ENCODE data around the gene TNKS2.
"Not testable (repeated sequence)": the region's sequence is repeated elsewhere in the genome, so short reads cannot be mapped to it uniquely, and the experiment has no call there.

The TNKS2 gene

GRCh38 chr10:91797874-91798648 is at the start of gene TNKS2:
TNKS2 (plus strand) TSS chr10:91798426; CDS start chr10:91798691, 265 bp downstream.
- DNase-seq = peak; percentile 18 to 94 (median 85)

DNA sequence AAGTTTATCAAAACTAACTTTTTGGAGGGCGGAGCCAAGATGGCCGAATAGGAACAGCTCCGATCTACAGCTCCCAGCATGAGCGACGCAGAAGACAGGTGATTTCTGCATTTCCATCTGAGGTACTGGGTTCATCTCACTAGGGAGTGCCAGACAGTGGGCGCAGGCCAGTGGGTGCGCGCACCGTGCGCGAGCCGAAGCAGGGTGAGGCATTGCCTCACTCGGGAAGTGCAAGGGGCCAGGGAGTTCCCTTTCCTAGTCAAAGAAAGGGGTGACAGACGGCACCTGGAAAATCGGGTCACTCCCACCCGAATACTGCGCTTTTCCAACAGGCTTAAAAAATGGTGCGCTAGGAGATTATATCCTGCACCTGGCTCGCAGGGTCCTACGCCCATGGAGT is 48.6 kb upstream of the TNKS2 start:
- DNase-seq = not testable (repeated sequence)

DNA sequence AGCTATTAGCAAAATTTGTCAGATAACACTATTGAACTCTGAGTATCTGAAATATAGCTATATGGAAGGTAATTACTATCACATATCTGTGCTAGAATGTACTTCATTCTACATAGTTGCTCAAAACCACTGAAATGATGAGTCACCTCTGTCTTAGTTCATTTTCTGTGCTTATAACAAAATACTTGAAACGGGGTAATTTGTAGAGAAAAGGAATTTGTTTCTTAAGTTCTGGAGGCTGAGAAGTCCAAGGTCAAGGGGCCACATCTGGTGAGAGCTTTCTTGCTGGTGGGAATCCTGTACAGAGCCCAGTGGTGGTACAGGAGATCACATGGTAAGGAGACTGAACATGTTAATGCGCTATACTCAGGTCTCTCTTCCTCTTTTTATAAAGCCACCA is 41.9 kb upstream of the TNKS2 start:
- no peak for DNase-seq

DNA sequence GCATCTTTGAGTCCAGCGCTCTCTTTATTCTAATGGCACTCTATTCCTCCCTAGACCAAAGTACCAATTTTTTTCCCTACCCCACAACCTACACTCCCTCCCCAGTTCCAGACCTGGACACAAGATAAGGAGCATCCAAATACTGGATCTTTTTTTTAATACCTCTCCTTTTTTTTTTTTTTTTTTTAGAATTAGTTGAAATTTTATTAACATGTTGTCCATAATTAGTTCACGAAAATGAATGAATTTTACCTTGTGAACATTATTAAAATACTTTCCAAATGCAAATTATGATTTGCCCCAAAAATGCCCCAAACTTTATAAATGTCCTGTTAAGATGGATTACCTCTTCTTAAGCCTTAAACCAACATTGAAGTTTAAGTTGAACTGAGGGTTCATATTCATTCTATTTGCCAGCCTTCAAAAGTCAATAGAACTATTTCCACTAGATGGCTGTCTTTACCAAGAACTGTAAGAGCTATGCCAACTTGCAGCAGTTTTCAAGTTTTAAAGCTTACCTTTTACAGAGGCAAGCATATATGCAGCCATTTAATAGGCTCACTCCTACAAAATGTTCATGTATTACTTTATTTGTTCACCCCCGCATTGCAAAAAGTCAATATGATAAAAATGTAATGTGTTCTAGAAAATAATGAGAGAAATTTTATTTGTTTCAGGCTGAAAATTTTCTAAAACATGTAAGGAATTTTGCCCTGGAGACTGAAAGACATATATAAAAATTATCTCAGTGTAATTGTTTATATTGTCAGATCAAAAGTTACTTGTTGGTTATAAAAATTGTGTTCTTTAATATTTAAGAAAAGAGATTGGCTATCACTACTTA is 39.7 kb upstream of the TNKS2 start:
- no peak for DNase-seq

GRCh38 chr10:91759581-91759986 is 38.6 kb upstream of the TNKS2 start:
- no peak for DNase-seq

DNA sequence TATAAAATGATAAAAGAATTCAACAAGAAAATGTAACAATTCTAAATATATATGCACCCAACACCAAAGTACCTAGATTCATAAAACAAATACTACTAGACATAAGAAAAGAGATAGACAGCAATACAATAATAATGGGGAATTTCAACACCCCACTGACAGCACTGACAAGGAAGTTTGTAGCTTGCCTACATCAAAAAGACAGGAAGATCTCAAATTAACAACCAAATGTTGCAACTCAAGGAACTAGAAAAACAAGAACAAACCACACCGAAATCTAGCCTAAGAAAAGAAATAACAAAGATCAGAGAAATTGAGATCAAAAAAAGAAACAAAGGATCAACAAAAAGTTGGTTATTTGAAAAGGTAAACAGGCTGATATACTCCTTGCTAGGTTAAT is 36.5 kb upstream of the TNKS2 start:
- no peak for DNase-seq

GRCh38 chr10:91762878-91763277 is 35.3 kb upstream of the TNKS2 start:
- no peak for DNase-seq

DNA sequence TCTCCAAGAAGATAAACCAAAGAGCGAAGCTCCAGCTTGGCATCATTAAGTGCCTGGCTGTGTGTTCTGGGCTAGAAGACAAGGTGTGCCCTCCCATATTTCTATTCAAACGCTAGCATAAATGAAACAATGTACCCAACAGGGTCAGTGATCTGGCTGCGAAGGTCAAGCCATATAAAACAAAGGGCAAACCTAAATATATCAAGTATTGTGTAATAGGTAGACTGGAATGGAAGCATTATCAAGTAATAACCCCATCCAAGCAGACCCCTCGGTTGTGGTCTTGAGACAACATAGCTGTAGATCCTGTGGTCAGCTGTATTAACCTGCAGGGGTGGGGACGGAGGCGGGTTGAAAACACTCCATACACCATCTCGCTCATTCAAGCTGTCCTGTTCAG is 31.6 kb upstream of the TNKS2 start:
- DNase-seq = no peak

- DNase-seq = no peak
Measured at GRCh38 chr10:91768123-91768522, 30.1 kb upstream of the TNKS2 start.

- no peak for DNase-seq
Measured at GRCh38 chr10:91771907-91772306, 26.3 kb upstream of the TNKS2 start.

DNA sequence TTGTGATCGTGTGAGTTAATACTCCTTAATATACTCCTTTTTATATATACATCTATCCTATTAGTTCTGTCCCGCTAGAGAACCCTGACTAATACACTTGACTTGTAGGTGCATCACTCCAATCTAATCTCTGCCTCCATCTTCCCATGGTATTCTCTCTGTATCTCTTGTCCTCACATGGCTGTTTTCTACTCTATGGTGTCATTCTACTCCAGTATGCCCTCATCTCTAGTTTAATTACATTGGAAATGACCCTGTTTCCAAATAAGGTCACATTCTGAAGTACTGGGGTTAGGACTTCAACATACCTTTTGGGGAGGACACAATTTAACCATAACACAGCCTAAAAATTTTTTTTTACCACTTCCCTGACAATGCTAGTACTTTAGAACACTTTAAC is 25.8 kb upstream of the TNKS2 start:
- no peak for DNase-seq

DNA sequence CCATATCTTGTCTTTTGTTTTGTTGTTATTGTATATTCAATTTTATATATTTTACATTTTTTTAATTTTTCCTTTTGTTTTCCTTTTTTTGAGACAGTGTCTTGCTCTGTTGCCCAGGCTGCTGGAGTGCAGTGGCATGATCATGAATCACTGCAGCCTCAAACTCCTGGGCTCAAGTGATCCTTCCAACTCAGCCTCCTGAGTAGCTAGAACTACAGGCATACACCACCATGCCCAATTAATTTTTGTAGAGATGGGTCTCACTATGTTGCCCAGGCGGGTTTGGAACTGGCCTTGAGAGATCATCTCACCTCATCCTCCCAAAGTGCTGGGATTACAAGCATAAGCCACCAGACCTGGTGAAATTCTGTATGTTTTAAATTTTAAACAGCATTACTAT is 25.4 kb upstream of the TNKS2 start:
- DNase-seq = no peak

DNA sequence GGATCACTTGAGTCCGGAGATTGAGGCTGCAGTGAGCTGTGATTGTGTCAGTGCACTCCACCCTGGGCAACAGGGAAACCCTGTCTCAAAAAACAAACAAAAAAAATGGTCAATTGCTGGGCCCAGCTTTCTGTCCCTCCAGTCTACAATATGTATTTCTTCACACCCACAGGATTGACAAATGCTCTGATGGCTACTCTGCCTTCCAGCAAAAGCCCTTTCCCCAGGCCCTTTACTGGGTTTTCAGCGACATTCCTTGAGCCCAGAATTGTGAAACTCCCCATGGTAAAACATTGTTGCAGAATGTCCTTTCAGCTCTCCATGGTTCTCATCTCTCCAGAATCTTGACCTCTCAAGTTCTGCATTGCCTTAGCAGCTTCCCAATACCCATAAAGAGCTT is 23.7 kb upstream of the TNKS2 start:
- DNase-seq = no peak

- no peak for DNase-seq
Measured at GRCh38 chr10:91775731-91776130, 22.5 kb upstream of the TNKS2 start.

DNA sequence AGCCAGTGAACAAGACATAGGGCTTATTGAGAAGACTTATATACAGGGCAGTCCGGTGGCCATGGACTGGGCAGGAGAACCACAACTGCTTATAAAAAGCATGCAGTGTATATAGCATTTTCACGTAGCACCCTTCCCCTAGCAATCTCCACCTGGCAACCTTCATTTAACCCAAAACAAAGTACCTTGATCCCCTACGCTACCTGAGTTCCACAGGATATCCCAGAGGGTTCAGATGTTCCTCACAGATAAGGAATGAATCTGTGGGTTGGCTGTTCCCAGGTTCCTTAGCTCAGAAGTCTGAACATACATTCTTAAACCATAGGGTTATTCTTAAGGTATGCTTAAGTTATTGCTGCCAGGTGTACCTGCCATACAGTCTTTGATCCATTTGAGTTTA is 22.0 kb upstream of the TNKS2 start:
- DNase-seq = no peak

GRCh38 chr10:91778485-91778884 is 19.7 kb upstream of the TNKS2 start:
- no peak for DNase-seq

DNA sequence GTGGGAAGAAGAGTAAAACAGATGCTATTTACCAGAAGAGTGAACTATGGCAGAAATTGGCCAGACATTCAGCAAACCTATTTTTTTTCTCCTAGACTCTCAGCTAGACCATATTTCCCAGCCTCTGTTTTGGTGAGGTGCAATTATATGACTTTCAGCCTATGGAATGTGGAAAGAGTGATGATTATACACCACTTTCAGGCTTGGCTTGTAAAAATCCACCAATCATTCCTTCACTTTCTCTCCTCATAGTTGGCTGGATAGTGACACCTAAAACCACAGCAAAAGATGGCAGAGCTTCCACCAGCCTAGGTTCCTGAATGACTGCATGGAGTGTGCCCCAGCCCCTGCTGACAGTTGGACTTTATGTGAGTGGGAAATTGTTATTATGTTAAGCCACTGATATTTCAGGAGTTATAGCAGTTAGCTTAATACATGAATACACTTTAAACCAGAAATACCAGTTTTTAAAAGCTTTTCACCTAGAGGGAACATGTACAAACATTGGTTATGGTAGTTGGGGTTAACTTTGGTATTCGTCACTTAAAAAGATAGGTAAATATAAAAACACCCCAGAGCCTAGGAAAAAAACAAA is 19.1 kb upstream of the TNKS2 start:
- no peak for DNase-seq

DNA sequence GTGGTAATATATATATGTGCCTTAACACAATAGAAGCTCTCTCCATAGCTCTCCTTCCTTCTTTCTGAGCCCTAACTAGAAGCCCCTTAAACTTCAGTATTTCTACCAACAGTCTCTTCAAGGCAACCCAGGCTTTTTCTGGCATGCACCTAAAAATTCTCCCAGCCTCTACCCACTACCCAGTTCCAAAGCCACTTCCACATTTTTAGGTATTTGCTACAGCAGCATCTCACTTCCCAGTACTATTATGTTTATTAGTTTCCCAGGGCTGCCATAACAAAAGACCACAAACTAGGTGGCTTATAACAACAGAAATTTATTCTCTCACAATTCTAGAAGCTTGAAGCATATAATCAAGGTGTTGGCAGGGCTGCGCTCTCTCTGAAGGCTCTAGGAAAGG is 15.7 kb upstream of the TNKS2 start:
- DNase-seq = no peak

DNA sequence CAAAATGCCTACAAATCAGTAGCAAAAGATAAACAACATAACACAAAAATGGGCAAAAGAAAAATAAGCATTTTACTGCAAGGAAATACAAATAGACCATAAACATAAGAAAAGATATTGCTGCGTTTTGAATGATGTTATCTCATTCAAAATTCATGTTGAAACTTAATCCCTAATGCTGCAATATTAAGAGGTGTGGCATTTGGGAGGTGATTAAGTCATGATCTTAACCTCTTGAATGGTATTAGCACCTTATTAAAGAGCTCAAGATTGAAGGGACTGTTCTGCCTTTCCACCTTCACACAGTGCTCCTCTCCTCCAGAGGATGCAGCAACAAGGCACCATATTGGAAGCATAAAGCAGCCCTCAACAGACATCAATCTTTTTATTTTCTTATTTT is 12.4 kb upstream of the TNKS2 start:
- no peak for DNase-seq

DNA sequence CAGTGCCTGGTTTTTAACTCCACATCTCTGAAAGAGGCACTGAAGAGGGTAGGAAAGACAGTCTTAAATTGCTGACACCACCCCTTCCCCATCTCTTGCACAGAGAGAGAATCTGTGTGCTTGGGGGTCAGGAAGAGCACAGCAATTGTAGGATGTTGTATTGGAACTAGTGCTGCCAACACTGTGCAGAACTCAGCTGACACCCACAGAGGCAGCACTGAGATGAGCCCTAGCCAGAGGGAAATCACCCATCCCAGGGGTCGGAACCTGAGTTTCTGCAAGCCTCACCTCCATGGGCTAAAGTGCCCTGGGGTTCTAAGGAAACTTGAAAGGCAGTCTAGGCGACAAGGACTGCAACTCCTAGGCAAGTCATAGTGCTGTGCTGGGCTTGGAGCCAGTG is 11.0 kb upstream of the TNKS2 start:
- DNase-seq = no peak

DNA sequence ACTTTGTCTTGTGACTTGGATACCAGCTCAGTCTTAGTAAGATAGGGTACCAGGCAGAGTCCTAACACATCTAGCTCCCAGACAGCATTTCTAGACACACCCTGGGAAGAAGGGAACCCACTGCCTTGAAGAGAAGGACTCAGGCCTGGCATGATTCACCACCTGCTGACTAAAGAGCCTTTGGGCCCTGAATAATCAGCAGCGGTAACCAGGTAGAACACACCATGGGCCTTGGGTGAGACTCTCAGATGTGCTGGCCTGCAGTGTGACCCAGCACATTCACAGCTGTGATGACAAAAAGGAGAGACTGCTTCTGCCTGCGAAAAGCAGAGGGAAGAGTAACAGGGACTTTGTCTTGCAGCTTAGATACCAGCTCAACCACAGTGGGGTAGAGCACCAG is 10.4 kb upstream of the TNKS2 start:
- DNase-seq = no peak

DNA sequence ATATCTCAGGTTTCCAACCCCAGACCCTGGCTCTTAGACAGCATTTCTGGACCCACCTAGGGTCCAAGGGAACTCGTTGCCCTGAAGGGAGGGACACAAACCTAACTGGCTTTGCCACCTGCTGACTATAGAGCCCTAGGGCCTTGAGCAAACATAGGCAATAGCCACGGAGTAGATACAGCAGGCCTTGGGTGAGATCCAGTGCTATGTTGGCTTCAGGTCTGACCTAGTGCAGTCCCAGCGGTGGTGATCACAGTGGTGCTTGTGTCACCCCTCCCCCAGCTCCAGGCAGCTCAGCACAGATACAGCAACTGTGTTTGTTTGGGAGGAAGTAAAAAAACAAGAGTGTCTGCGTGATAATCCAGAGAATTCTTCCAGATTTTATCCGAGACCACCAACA is 9.7 kb upstream of the TNKS2 start:
- no peak for DNase-seq

All from nucleus accumbens (tissue), 56 donors.